H9 (cell line): ENCODE measurements around the gene NFATC1. TPM values are rescaled to one million over a fixed set of nuclear protein-coding genes. Genes with fewer than 3 reads are reported as not detected.

Source experiments
- DNase-seq: peaks from one replicate; pipeline ENCODE4 v3.0.0-alpha.2; 2017
- H2AFZ ChIP-seq: one replicate; pipeline ENCODE4 v1.6.1; 2013; ENCODE audit warnings: mild to moderate bottlenecking, low read length, control low read depth, moderate library complexity
- H2AK5ac ChIP-seq: 2 replicates; pipeline ENCODE4 v1.6.1; 2013; ENCODE audit warnings: low read length, control low read depth, mixed read lengths; ENCODE audit not compliant: insufficient read length
- H2BK120ac ChIP-seq: one replicate; pipeline ENCODE4 v1.6.1; 2013; ENCODE audit warnings: low read depth, mild to moderate bottlenecking, low read length, control low read depth, inconsistent platforms; ENCODE audit not compliant: poor library complexity, severe bottlenecking
- H2BK12ac ChIP-seq: 2 replicates; pipeline ENCODE4 v1.6.1; 2013; ENCODE audit warnings: low read length, control low read depth, mixed read lengths, low read depth; ENCODE audit not compliant: insufficient read length
- H2BK15ac ChIP-seq: 2 replicates; pipeline ENCODE4 v1.6.1; 2013; ENCODE audit warnings: low read depth, low read length, control low read depth
- H2BK20ac ChIP-seq: one replicate; pipeline ENCODE4 v1.6.1; 2013; ENCODE audit warnings: low read depth, mild to moderate bottlenecking, low read length, control low read depth, inconsistent platforms; ENCODE audit not compliant: poor library complexity, severe bottlenecking
- H2BK5ac ChIP-seq: 2 replicates; pipeline ENCODE4 v1.6.1; 2013; ENCODE audit warnings: low read length, control low read depth, mixed read lengths; ENCODE audit not compliant: insufficient read length
- H3K14ac ChIP-seq: 2 replicates; pipeline ENCODE4 v1.6.1; 2013; ENCODE audit warnings: low read length, control low read depth; ENCODE audit not compliant: insufficient read depth
- H3K18ac ChIP-seq: 2 replicates; pipeline ENCODE4 v1.6.1; 2013; ENCODE audit warnings: low read depth, mild to moderate bottlenecking, mixed read lengths, low read length, control low read depth; ENCODE audit not compliant: insufficient read length
- H3K23ac ChIP-seq: 2 replicates; pipeline ENCODE4 v1.6.1; 2013; ENCODE audit warnings: low read length, control low read depth, mixed read lengths, low read depth; ENCODE audit not compliant: insufficient read length
- H3K23me2 ChIP-seq: 2 replicates; pipeline ENCODE4 v1.6.1; 2013; ENCODE audit warnings: low read depth, mild to moderate bottlenecking, mixed read lengths, low read length, control low read depth; ENCODE audit not compliant: insufficient read length, poor library complexity, severe bottlenecking
- H3K27ac ChIP-seq: 2 replicates; pipeline ENCODE4 v1.5.1; 2013; ENCODE audit warnings: low read length, control low read depth, mixed read lengths, low read depth; ENCODE audit not compliant: insufficient read length
- H3K27me3 ChIP-seq: 2 replicates; pipeline ENCODE4 v1.6.1; 2013; ENCODE audit warnings: low read length, control low read depth, inconsistent platforms; ENCODE audit not compliant: insufficient read depth
- H3K4ac ChIP-seq: 2 replicates; pipeline ENCODE4 v1.6.1; 2013; ENCODE audit warnings: low read depth, mild to moderate bottlenecking, control low read depth, inconsistent platforms, low read length, moderate library complexity
- H3K4me1 ChIP-seq: 2 replicates; pipeline ENCODE4 v1.6.1; 2013; ENCODE audit warnings: low read length, control low read depth, inconsistent platforms; ENCODE audit not compliant: insufficient read depth
- H3K4me2 ChIP-seq: 2 replicates; pipeline ENCODE4 v1.6.1; 2013; ENCODE audit warnings: low read length, control low read depth, mixed read lengths; ENCODE audit not compliant: insufficient read length, insufficient read depth
- H3K56ac ChIP-seq: 2 replicates; pipeline ENCODE4 v1.6.1; 2013; ENCODE audit warnings: low read depth, mild to moderate bottlenecking, mixed read lengths, low read length, control low read depth; ENCODE audit not compliant: insufficient read length
- H3K79me1 ChIP-seq: 2 replicates; pipeline ENCODE4 v1.6.1; 2013; ENCODE audit warnings: low read depth, mild to moderate bottlenecking, moderate library complexity, low read length, control low read depth, inconsistent platforms; ENCODE audit not compliant: insufficient read depth, poor library complexity, severe bottlenecking
- H3K79me2 ChIP-seq: 2 replicates; pipeline ENCODE4 v1.6.1; 2013; ENCODE audit warnings: low read length, control low read depth, inconsistent platforms; ENCODE audit not compliant: insufficient read depth
- H3K9ac ChIP-seq: 2 replicates; pipeline ENCODE4 v1.6.1; 2013; ENCODE audit warnings: low read length, control low read depth, mixed read lengths; ENCODE audit not compliant: insufficient read length; ENCODE audit errors: extremely low read depth
- H3K9me3 ChIP-seq: one replicate; pipeline ENCODE4 v1.6.1; 2013; ENCODE audit warnings: low read depth, low read length, inconsistent platforms; ENCODE audit not compliant: control insufficient read depth
- H3T11ph ChIP-seq: one replicate; pipeline ENCODE4 v1.6.1; 2013; ENCODE audit warnings: mild to moderate bottlenecking, low read length, control low read depth, inconsistent platforms
- H4K20me1 ChIP-seq: one replicate; pipeline ENCODE4 v1.6.1; 2013; ENCODE audit not compliant: control insufficient read depth, insufficient read length, insufficient read depth
- H4K5ac ChIP-seq: 2 replicates; pipeline ENCODE4 v1.6.1; 2013; ENCODE audit warnings: low read depth, mild to moderate bottlenecking, mixed read lengths, low read length, control low read depth; ENCODE audit not compliant: insufficient read length
- H4K8ac ChIP-seq: replicated peaks from 2 replicates; pipeline ENCODE4 v1.6.1; 2013; ENCODE audit warnings: low read length, control low read depth, mixed read lengths, low read depth; ENCODE audit not compliant: insufficient read length
- H4K91ac ChIP-seq: 2 replicates; pipeline ENCODE4 v1.6.1; 2013; ENCODE audit warnings: low read depth, mild to moderate bottlenecking, moderate library complexity, mixed read lengths, low read length, control low read depth; ENCODE audit not compliant: insufficient read length
- H3K27ac Mint-ChIP-seq, 3 experiments: 2 replicates in 2 of 3; 3 replicates in 1 of 3; pipeline ENCODE4 v1.8.0; 2020 to 2021; ENCODE audit warnings: mixed read lengths in 3 of 3, mild to moderate bottlenecking in 1 of 3, moderate library complexity in 1 of 3
- H3K27me3 Mint-ChIP-seq: 2 replicates; pipeline ENCODE4 v1.8.0; 2021; ENCODE audit warnings: low read depth, mild to moderate bottlenecking, moderate library complexity, mixed read lengths
- H3K36me3 Mint-ChIP-seq, 3 experiments: 2 replicates in 2 of 3; 3 replicates in 1 of 3; pipeline ENCODE4 v1.8.0; 2020 to 2021; ENCODE audit warnings: low read depth in 3 of 3, mixed read lengths in 3 of 3; ENCODE audit not compliant: insufficient read depth in 1 of 3
- H3K4me1 Mint-ChIP-seq, 2 experiments: 2 replicates each; pipeline ENCODE4 v1.8.0; 2020; ENCODE audit warnings: mixed read lengths in 2 of 2
- H3K4me3 Mint-ChIP-seq, 2 experiments: 2 replicates in 1 of 2; 3 replicates in 1 of 2; pipeline ENCODE4 v1.8.0; 2020 to 2021; ENCODE audit warnings: mild to moderate bottlenecking in 2 of 2, mixed read lengths in 2 of 2, moderate library complexity in 1 of 2
- H3K9me3 Mint-ChIP-seq, 2 experiments: 2 replicates in 1 of 2; 3 replicates in 1 of 2; pipeline ENCODE4 v1.8.0; 2020; ENCODE audit warnings: mild to moderate bottlenecking in 2 of 2, mixed read lengths in 2 of 2, moderate library complexity in 1 of 2
- WGBS: extraction: QIAGEN DNeasy Blood & Tissue Kit; methylation state at CpG from one replicate; pipeline ENCODE4 v1.1.7; 2013; ENCODE audit warnings: missing lambda C conversion rate, low lambda C conversion rate, mixed read lengths; ENCODE audit not compliant: insufficient read length; ENCODE audit errors: extremely low coverage; 5-methylcytosine and 5-hydroxymethylcytosine counted together
- total RNA-seq: library from RNA; stranded (reverse); gene quantifications from 2 replicates; pipeline ENCODE4 v1.2.1, GENCODE V29; 2021
- TF ChIP-seq, protein P1 (sequence below): fragments of 200-600 bp; sonication (generic); conservative IDR thresholded peaks from 3 replicates; pipeline ENCODE4 v1.8.0; 2021; ENCODE audit warnings: antibody characterized with exemption, mild to moderate bottlenecking

The NFATC1 gene
- total RNA-seq, 1 experiment from 2014 or later, result 5.5 TPM

DNA sequence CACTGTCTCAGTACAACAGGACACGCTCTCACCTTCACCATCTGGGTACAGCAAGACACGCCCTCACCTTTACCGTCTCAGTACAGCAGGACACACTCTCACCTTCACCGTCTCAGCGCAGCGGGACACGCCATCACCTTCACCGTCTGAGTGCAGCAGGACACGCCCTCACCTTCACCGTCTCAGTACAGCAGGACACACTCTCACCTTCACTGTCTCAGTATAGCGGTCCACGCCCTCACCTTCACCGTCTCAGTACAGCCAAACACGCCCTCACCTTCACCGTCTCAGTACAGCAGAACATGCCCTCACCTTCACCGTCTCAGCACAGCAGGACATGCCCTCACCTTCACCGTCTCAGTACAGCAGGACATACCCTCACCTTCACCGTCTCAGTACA lies 174.0 kb downstream of the NFATC1 start:
- Histone ChIP-seq H3K56ac (no peak overlapping the region), H2AFZ (no peak overlapping the region), H3K14ac (peak overlapping the region; percentile 71; the same call in 1 of the 2 replicates), H4K8ac (peak overlapping the region; percentile 47), H3K9me3 (no peaks in the 10 kb centered on the region), H3K23me2 (no peaks in the 10 kb centered on the region), H2BK20ac (no peak overlapping the region), H3K4me2 (no peak overlapping the region), H4K20me1 (no peaks in the 10 kb centered on the region), H3K27me3 (no peaks in the 10 kb centered on the region), H2BK5ac (no peak overlapping the region), H4K5ac (peak overlapping the region; percentile 77), H3K27ac (no peak overlapping the region), H2AK5ac (peak overlapping the region; percentile 2), H2BK120ac (no peak overlapping the region), H3K23ac (no peak overlapping the region), H2BK15ac (no peak overlapping the region), H3K4ac (no peak overlapping the region), H3K9ac (no peak overlapping the region), H3T11ph (no peak overlapping the region), H2BK12ac (no peak overlapping the region), H3K18ac (no peak overlapping the region), H3K79me2 (no peaks in the 10 kb centered on the region), H3K79me1 (no peaks in the 10 kb centered on the region), H3K4me1 (peaks cover 3% of the 10 kb centered on the region; the same call in 1 of the 2 replicates), H4K91ac (no peak overlapping the region)
- H3K27me3 Mint-ChIP-seq, result peaks cover 18% of the 10 kb centered on the region
- H3K27ac Mint-ChIP-seq, result no peak overlapping the region
- H3K4me3 Mint-ChIP-seq, result no peak overlapping the region
- H3K9me3 Mint-ChIP-seq, result peaks cover 16 to 22% of the 10 kb centered on the region in 2 experiments
- WGBS, result no CpG with 5 or more reads among the region's 18 CpGs
- peaks cover 25 to 27% of the 10 kb centered on the region in 2 experiments for H3K4me1 Mint-ChIP-seq
- TF ChIP-seq, protein P1, sequence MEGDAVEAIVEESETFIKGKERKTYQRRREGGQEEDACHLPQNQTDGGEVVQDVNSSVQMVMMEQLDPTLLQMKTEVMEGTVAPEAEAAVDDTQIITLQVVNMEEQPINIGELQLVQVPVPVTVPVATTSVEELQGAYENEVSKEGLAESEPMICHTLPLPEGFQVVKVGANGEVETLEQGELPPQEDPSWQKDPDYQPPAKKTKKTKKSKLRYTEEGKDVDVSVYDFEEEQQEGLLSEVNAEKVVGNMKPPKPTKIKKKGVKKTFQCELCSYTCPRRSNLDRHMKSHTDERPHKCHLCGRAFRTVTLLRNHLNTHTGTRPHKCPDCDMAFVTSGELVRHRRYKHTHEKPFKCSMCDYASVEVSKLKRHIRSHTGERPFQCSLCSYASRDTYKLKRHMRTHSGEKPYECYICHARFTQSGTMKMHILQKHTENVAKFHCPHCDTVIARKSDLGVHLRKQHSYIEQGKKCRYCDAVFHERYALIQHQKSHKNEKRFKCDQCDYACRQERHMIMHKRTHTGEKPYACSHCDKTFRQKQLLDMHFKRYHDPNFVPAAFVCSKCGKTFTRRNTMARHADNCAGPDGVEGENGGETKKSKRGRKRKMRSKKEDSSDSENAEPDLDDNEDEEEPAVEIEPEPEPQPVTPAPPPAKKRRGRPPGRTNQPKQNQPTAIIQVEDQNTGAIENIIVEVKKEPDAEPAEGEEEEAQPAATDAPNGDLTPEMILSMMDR, result no peak
- peaks cover 0 to 17% (median 13%) of the 10 kb centered on the region in 3 experiments; a peak in 6 of 7 replicates for H3K36me3 Mint-ChIP-seq
- DNase-seq, result no peak
